SJCRH30 (cell line): ENCODE data around the gene KIAA1671. TPM values are rescaled to one million over a fixed set of nuclear protein-coding genes. Genes with fewer than 3 reads are reported as not detected.
A peak's percentile ranks its signal among the peaks of the same experiment; 100 is the strongest.

Source experiments
- DNase-seq, 2 experiments: peaks; one replicate each; pipeline ENCODE4 v3.0.0-alpha.2; 2015 to 2020
- H3K27ac ChIP-seq: fragments of 250-450 bp; sonication (Bioruptor Pico); 2 replicates; pipeline ENCODE4 v1.5.1; 2020; ENCODE audit warnings: mild to moderate bottlenecking, moderate library complexity
- H3K27me3 ChIP-seq: fragments of 250-450 bp; sonication (Bioruptor Pico); 2 replicates; pipeline ENCODE4 v1.5.1; 2020; ENCODE audit warnings: mild to moderate bottlenecking, moderate library complexity
- H3K36me3 ChIP-seq: fragments of 250-450 bp; sonication (Bioruptor Pico); 2 replicates; pipeline ENCODE4 v1.5.1; 2020; ENCODE audit warnings: mild to moderate bottlenecking, moderate library complexity
- H3K4me1 ChIP-seq: fragments of 250-450 bp; sonication (Bioruptor Pico); 2 replicates; pipeline ENCODE4 v1.5.1; 2020; ENCODE audit warnings: mild to moderate bottlenecking, moderate library complexity
- H3K4me3 ChIP-seq: fragments of 250-450 bp; sonication (Bioruptor Pico); 2 replicates; pipeline ENCODE4 v1.5.1; 2020; ENCODE audit warnings: mild to moderate bottlenecking, moderate library complexity
- H3K9me3 ChIP-seq: fragments of 250-450 bp; sonication (Bioruptor Pico); replicated peaks from 2 replicates; pipeline ENCODE4 v1.5.1; 2020; ENCODE audit warnings: mild to moderate bottlenecking, moderate library complexity
- total RNA-seq: library from RNA; depleted of rRNA; stranded (reverse); fragments of >200 nt; shearing (Covaris generic); gene quantifications from 2 replicates; pipeline ENCODE4 v1.2.3, GENCODE V29; 2014

KIAA1671 gene
- total RNA-seq, 1 experiment from 2014 or later, result 19.7 TPM

DNA sequence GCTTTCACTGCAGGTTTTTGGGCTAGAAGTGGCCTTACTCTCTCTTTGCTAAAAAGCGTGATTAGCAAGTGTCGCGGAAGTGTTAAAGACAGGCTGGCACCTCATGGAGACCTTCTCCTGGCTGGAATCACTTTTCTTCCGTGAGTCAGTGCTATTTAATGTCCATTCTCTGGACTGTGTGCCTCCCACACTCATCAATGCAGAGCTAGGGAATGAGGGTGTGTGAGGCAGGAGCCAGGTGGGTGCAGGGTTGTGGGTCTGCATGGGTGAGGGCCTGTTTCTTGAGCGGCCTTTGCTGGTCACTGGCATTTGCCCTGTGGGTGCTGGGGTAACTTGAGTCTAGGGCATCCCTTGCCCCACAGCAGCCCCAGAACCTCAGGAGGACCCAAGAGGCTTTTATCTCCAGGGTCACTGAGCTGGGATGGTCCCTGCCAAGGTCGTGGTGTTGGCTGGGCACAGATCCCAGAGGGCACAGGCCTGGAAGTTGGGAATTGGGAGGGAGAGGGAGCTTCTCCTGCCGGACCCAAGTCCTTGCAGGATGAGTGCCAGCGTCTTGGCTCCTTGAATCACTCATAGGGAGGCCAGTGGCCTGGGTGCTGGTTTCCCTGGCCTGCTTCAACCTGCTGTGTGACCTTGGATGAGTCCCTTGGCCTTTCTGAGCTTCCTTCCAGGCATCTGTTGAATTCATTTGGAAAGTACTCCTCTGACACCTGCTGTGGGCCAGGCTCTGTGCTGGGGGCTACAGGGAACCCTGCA, 30.0 kb downstream of the KIAA1671 start:
- Histone ChIP-seq H3K4me3 (no peak overlapping the region), H3K36me3 (no peaks in the 10 kb centered on the region), H3K27me3 (peaks cover 11% of the 10 kb centered on the region), H3K4me1 (no peaks in the 10 kb centered on the region), H3K27ac (no peak overlapping the region), H3K9me3 (no peaks in the 10 kb centered on the region)
- DNase-seq, result no peak

DNA sequence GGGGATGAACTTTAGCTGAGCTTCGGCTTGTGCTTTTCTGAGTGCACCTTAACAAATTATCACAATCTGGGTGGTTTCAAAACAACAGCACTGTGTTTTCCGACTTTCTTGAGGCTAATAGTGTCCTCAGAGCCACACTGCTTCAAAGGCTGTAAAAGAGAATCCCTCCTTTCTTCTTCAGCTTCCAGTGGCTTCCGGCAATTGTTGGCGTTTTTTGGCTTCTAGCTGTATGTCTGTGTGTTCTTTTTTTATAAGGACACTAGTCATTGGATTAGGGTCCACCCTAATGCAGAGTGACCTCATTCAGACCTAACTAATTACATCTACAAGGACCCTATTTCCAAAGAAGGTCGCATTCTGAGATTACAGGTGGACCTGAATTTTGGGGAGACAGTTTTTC, 30.6 kb downstream of the KIAA1671 start:
- H3K4me3 ChIP-seq, result no peak overlapping the region
- no peaks in the 10 kb centered on the region for H3K36me3 ChIP-seq
- no peaks in the 10 kb centered on the region for H3K4me1 ChIP-seq
- H3K27me3 ChIP-seq, result peaks cover 10% of the 10 kb centered on the region
- no peak overlapping the region for H3K27ac ChIP-seq
- no peak for DNase-seq
- H3K9me3 ChIP-seq, result no peaks in the 10 kb centered on the region

DNA sequence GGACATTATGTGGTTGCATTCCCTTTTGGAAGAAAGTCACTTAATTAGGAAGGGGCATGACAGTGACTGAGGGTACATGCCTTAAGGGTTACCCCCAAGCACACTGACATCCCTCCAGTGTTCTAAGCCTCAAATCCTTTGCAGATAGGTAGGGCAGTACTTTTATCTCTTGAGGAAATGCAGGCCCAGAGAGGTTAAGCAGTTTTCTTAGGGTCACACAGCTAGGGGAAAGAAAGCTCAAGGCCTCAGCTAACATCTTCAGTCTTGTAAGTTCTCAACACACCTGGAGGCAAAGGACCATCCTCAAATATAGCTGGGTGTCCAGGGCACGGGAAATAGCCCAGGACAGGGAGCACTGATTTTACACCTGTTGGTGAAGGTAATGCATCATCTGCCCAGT, 31.6 kb downstream of the KIAA1671 start:
- Histone ChIP-seq H3K4me3 (no peak overlapping the region), H3K4me1 (no peaks in the 10 kb centered on the region), H3K27me3 (peaks cover 8% of the 10 kb centered on the region; the same call in 1 of the 2 replicates), H3K27ac (no peak overlapping the region), H3K36me3 (no peaks in the 10 kb centered on the region), H3K9me3 (no peaks in the 10 kb centered on the region)
- no peak for DNase-seq

DNA sequence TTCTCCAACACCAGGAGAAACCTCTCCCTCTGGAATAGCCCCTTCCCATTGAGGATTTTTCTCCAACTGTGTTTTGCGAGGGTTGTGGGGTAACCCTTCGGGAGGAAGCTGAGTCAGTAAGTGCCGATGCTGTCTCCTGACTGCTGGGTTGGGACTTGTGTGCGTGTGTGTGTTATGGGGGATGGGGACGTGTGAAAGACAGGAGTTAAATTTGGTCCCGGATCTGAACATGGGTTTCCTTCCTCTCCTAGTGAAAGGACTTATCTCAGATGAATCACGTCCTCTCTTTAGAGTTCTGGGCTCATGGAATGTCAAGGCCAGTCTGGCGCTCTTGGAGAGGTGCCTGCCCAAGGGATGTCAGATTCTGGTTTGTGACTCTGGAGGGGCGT, 33.3 kb downstream of the KIAA1671 start:
- DNase-seq, result no peak
- Histone ChIP-seq H3K27ac (no peak overlapping the region), H3K9me3 (no peaks in the 10 kb centered on the region), H3K27me3 (peaks cover 7% of the 10 kb centered on the region; the same call in 1 of the 2 replicates), H3K4me1 (no peaks in the 10 kb centered on the region), H3K4me3 (no peak overlapping the region), H3K36me3 (no peaks in the 10 kb centered on the region)

DNA sequence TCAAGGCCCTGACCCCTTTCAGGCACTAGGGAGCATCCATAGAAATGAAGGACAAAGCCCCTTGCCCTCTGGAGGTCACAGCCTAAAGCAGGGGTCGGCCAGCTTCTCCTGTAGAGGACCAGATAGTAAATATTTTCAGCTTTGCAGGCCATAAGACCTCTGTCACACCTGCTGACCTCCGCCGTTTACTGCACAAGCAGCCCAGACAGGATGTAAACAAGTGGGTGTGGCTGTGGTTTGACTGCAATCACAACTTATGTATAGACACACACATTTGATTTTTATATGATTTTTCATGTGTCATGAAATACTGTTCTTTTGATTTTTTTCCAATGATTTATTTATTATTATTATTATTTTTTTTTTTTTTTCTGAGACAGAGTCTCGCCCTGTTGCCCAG, 34.3 kb downstream of the KIAA1671 start:
- Histone ChIP-seq H3K4me1 (no peaks in the 10 kb centered on the region), H3K36me3 (no peaks in the 10 kb centered on the region), H3K9me3 (no peaks in the 10 kb centered on the region), H3K27ac (no peak overlapping the region), H3K4me3 (no peak overlapping the region), H3K27me3 (peaks cover 2% of the 10 kb centered on the region; the same call in 1 of the 2 replicates)
- DNase-seq, result no peak

DNA sequence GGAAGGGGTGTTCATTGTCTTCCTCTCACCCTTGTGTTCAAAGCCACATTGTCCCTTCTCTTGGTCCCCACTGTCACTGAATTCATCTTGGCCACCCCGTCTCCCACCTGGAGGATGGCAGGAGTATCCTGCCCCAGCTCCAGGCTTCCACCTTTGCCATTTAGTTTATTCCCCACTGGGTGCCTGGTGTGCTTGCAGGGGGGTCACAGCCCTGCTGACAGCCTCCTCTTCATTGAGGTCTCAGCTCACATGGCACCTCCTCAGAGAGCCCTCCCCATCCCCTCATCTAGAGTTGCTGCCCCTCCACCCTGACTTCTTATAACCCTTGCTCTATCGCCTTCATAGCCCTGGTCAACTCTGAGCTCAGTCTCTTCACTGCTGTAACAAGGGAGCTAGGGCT, 36.6 kb downstream of the KIAA1671 start:
- H3K4me1 ChIP-seq, result no peaks in the 10 kb centered on the region
- H3K27ac ChIP-seq, result no peak overlapping the region
- H3K36me3 ChIP-seq, result no peaks in the 10 kb centered on the region
- no peaks in the 10 kb centered on the region for H3K9me3 ChIP-seq
- no peak for DNase-seq
- no peak overlapping the region for H3K4me3 ChIP-seq
- H3K27me3 ChIP-seq, result 0 out of 2 replicates have a peak, but pooled peaks cover 3% of the 10 kb centered on the region

DNA sequence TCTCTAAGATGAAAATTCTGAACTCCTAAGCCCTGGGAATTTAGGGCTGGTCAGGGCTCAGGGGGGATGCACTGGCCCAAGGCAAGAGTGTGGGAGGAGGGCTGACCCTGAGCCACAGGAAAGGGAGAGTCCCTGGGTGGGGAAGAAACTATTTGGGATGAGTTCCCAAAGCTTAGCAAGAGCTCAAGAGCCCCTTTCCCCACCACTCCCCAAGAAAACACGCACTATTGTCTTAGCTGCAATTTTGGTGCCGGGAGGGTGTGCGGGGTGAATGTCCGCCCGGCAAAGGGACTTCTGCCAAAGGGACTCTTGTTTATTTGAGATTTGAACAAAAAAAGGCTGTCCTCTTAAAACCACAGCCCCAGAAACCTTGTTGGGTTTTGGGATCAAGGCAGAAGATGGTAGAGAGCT, 37.0 kb downstream of the KIAA1671 start:
- DNase-seq, result no peak
- no peak overlapping the region for H3K4me3 ChIP-seq
- H3K27ac ChIP-seq, result no peak overlapping the region

DNA sequence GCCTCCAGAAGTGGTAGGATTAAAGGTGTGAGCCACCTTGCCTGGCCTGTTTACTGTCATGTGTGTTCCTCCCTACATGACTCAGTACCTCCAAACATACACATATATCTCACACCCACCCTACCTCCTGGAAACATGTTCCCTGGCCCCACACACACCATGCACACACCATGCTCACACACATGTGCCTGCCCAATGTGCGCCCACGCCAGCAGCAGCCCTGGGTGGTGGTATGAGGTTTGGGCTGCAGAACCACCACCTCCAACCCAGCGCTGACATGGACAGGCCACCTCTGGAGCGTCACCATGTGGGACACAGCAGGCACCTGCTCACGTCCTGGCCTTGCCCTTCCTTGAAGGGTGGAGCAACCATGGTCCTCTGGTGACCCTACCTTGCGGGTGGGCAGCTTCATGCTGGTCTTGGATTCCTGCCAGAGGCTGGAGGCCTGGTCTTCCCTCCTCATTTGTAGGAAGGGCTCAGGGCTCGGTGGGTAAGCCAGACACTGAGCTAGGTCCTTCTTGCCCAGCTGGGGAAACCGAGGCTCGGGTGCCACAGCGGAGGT, 37.9 kb downstream of the KIAA1671 start:
- DNase-seq, result no peak
- 0 out of 2 replicates have a peak, but pooled peaks cover 3% of the 10 kb centered on the region for H3K27me3 ChIP-seq
- no peak overlapping the region for H3K27ac ChIP-seq
- H3K9me3 ChIP-seq, result no peaks in the 10 kb centered on the region
- H3K4me1 ChIP-seq, result no peaks in the 10 kb centered on the region
- no peak overlapping the region for H3K4me3 ChIP-seq
- no peaks in the 10 kb centered on the region for H3K36me3 ChIP-seq

More for the DNA sequence above, 37.0 kb downstream of the KIAA1671 start:
- Histone ChIP-seq H3K9me3 (no peaks in the 10 kb centered on the region), H3K27me3 (0 out of 2 replicates have a peak, but pooled peaks cover 3% of the 10 kb centered on the region), H3K36me3 (no peaks in the 10 kb centered on the region), H3K4me1 (no peaks in the 10 kb centered on the region)

DNA sequence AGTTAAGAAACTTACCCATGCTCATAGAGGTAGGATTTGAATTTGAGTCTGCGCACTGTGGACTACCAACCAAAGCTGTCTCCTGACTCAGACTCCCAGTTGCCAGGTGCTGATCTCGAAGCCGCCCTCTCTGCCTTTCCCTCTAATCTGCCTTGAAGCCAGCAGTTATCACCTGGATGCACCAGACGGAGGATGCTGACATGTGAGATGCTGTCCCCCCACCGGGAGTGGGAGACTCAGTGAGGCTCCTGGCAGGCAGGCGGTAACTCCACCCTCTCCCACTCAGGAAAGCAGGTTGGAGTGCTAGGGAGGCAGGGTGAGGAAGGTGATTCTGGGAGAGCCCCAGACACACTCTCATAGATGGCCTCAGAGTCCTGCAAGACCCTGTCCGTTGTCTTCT, 40.4 kb downstream of the KIAA1671 start:
- no peaks in the 10 kb centered on the region for H3K9me3 ChIP-seq
- no peak for DNase-seq
- H3K36me3 ChIP-seq, result no peaks in the 10 kb centered on the region
- no peak overlapping the region for H3K27ac ChIP-seq
- no peak overlapping the region for H3K4me3 ChIP-seq
- 0 out of 2 replicates have a peak, but pooled peaks cover 3% of the 10 kb centered on the region for H3K27me3 ChIP-seq
- H3K4me1 ChIP-seq, result peaks cover 15% of the 10 kb centered on the region

DNA sequence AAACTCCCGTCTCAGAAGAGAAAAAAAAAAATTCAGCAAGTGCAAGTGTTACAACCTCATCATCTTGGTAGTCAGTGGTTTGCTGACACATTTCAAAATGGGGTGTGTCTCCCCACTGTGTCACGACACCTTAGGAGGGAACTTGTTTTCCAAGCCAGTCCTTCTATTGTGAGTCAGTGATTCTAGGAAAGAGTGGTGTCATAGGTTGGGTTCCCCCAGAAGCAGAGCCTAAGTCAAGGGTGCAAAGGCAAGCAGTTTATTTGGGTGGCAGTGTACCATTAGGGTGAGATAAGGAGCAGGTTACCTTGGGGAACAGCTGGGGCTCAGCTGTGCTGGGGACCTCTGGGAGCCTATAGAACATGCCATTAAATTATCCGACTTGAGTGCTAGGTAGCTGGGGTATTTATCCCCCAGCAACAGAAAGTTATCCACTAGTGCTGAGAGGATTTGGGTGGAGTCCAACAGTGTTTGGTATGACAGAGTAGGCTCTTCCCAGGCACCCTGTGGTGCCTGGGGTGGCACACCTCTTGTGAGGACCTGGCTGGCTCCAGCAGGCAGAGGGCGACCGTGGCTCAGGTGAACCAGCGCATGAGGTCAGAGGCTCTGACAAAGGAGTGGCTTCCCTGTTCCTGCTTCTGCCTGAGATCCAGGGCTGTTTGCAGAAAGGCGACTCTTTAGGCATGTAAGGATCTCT, 41.7 kb downstream of the KIAA1671 start:
- no peak overlapping the region for H3K27ac ChIP-seq
- no peaks in the 10 kb centered on the region for H3K9me3 ChIP-seq
- no peak overlapping the region for H3K4me3 ChIP-seq
- no peak for DNase-seq
- 0 out of 2 replicates have a peak, but pooled peaks cover 3% of the 10 kb centered on the region for H3K27me3 ChIP-seq
- H3K4me1 ChIP-seq, result peaks cover 15% of the 10 kb centered on the region
- no peaks in the 10 kb centered on the region for H3K36me3 ChIP-seq

DNA sequence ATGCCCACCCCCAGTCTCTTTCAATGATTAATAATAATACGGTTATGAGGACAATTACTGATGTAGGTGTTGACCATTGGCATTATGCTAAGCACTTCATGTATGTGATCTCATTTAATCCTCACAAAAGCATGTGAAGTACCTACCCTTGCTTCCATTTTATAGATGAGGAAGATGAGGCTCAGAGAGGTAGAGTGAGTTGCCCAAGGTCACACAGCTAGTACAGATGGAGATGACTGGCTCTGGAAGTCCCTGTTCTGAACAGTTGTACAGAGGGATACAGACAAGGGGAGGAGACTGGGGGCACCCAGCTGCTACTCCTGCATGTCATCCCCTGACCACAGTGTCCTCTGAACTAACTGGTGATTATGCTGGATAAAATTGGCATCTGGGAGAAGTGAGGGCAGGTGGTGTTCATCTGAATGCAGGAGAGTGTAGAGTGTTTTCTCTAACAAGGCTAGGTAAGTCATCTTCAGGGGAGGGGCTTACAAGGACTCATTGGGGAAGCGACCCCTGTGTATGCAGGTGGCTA, 43.2 kb downstream of the KIAA1671 start:
- H3K27me3 ChIP-seq, result 0 out of 2 replicates have a peak, but pooled peaks cover 3% of the 10 kb centered on the region
- peak; percentile 29 to 45 for DNase-seq
- no peak overlapping the region for H3K4me3 ChIP-seq
- no peak overlapping the region for H3K27ac ChIP-seq
- H3K4me1 ChIP-seq, result peaks cover 15% of the 10 kb centered on the region
- no peaks in the 10 kb centered on the region for H3K36me3 ChIP-seq
- no peaks in the 10 kb centered on the region for H3K9me3 ChIP-seq

DNA sequence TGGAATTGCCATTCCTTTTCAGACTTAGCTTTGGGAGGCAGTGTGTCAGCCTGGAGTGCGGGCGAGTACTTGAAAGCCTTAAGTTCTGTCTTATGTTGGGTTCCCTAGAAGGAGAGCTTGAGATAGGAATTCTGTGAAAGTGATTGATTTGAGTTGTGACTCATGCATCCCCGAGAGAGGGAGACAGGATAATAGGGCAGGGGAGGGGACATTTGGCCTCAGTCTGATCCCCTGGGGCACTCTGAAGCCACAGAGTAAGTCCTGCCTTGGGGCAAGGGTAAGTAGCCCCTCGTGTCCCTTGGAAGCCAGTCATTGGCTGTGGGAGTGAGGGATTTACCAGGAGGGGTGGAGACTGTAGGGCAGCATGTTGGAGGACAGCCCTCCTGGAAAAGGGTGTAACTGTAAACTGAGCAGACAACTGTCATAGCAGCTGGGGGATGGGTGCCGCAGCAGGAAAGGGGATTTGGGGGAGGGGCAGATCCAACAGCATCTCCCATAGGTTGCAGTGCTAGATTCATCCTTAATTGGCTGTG, 44.0 kb downstream of the KIAA1671 start:
- H3K9me3 ChIP-seq, result no peaks in the 10 kb centered on the region
- H3K36me3 ChIP-seq, result no peaks in the 10 kb centered on the region
- no peak overlapping the region for H3K4me3 ChIP-seq
- no peak overlapping the region for H3K27ac ChIP-seq
- peaks cover 15% of the 10 kb centered on the region for H3K4me1 ChIP-seq
- peak; percentile 79 to 87 for DNase-seq
- H3K27me3 ChIP-seq, result 0 out of 2 replicates have a peak, but pooled peaks cover 3% of the 10 kb centered on the region

DNA sequence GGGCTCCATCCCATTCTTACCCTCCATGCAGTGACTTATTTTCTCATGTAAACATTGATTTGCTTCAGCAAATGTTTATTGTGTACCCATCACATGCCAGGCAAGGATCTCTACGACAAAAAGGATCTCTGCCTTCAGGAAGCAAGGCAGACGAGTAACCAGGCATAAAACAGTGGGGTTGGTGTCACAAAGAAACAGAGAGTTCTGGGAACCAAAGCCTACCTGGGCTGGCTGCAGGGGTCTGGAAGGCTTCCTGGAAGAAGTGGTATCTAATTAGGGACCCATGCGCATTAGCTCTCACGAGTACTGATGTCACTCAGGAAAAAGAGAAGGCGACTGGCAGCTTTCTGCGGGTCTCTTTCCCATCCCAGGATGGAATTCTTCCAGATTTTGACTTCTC, 44.5 kb downstream of the KIAA1671 start:
- Histone ChIP-seq H3K9me3 (no peaks in the 10 kb centered on the region), H3K4me1 (peaks cover 15% of the 10 kb centered on the region), H3K27me3 (no peaks in the 10 kb centered on the region), H3K27ac (no peak overlapping the region), H3K36me3 (no peaks in the 10 kb centered on the region), H3K4me3 (no peak overlapping the region)
- DNase-seq, result no peak

DNA sequence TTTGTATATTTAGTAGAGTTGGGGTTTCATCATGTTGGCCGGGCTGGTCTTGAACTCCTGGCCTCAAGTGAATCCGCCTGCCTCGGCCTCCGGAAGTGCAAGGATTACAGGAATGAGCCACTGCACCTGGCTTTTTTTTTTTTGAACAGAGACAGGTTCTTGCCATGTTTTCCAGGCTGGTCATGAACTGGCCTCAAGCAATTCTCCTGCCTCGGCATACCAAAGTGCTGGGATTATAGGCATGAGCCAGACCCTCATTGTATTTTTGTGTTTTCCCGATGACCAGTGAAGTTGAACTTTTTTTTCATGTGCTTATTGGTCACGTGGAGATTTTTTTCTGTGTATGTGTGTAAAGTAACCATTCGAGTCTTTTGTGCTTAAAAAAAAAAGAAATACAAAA, 48.2 kb downstream of the KIAA1671 start:
- H3K27ac ChIP-seq, result no peak overlapping the region
- H3K4me3 ChIP-seq, result no peak overlapping the region
- H3K9me3 ChIP-seq, result no peaks in the 10 kb centered on the region
- H3K36me3 ChIP-seq, result no peaks in the 10 kb centered on the region
- H3K4me1 ChIP-seq, result peaks cover 14% of the 10 kb centered on the region
- no peaks in the 10 kb centered on the region for H3K27me3 ChIP-seq
- no peak for DNase-seq
